Bronchial epithelial cell (primary cell): ENCODE results near the gene SEC14L5. TPM values are rescaled to one million over a fixed set of nuclear protein-coding genes. Genes with fewer than 3 reads are reported as not detected.

ENCODE experiments used
- DNase-seq: peaks from one replicate; pipeline ENCODE4 v3.0.0-alpha.2; 2010; ENCODE audit warnings: low read depth
- FAIRE-seq: peaks from 2 replicates; lab custom pipeline; 2011; peaks lifted over from hg19 to GRCh38; lab: Jason Lieb, UNC
- H3K27me3 ChIP-seq: 2 replicates; pipeline ENCODE4 v1.5.1; 2011; ENCODE audit warnings: low read length; ENCODE audit not compliant: control insufficient read depth, insufficient read depth
- H3K36me3 ChIP-seq: 2 replicates; pipeline ENCODE4 v1.5.1; 2011; ENCODE audit warnings: low read length; ENCODE audit not compliant: control insufficient read depth, insufficient read depth
- H3K4me3 ChIP-seq: 2 replicates; pipeline ENCODE4 v1.5.1; 2011; ENCODE audit warnings: mild to moderate bottlenecking, low read depth, low read length, control low read depth
- CTCF ChIP-seq: IDR thresholded peaks from 2 replicates; pipeline ENCODE4 v1.5.1; 2011; ENCODE audit warnings: mild to moderate bottlenecking, moderate library complexity, low read length, control low read depth, inconsistent platforms; ENCODE audit not compliant: insufficient read depth, severe bottlenecking
- total RNA-seq: library from RNA; depleted of rRNA; stranded (reverse); fragments of >200 nt; gene quantifications from 2 replicates; pipeline ENCODE4 v1.2.1, GENCODE V29; 2014

Gene SEC14L5
- total RNA-seq, 1 donor from 2014 or later: under 0.01 TPM

- Histone ChIP-seq H3K27me3 (peaks cover 8% of the 10 kb centered on the region), H3K4me3 (no peak overlapping the region), H3K36me3 (no peaks in the 10 kb centered on the region)
- DNase-seq (no peak), FAIRE-seq (no peak)
- TF ChIP-seq CTCF: no peak
Measured at GRCh38 chr16:4987580-4988374, 29.6 kb downstream of the SEC14L5 start.

- no peak for FAIRE-seq
- no peak for DNase-seq
- Histone ChIP-seq H3K27me3 (peaks cover 8% of the 10 kb centered on the region), H3K4me3 (no peak overlapping the region), H3K36me3 (no peaks in the 10 kb centered on the region)
- no peak for TF ChIP-seq CTCF
Measured at GRCh38 chr16:4988647-4989046, 30.5 kb downstream of the SEC14L5 start.

- peaks cover 8% of the 10 kb centered on the region for H3K27me3 ChIP-seq
- TF ChIP-seq CTCF: no peak
- no peak overlapping the region for H3K4me3 ChIP-seq
- H3K36me3 ChIP-seq: no peaks in the 10 kb centered on the region
- DNase-seq: no peak
- FAIRE-seq: no peak
Measured at GRCh38 chr16:4989391-4990006, 31.4 kb downstream of the SEC14L5 start.

DNA sequence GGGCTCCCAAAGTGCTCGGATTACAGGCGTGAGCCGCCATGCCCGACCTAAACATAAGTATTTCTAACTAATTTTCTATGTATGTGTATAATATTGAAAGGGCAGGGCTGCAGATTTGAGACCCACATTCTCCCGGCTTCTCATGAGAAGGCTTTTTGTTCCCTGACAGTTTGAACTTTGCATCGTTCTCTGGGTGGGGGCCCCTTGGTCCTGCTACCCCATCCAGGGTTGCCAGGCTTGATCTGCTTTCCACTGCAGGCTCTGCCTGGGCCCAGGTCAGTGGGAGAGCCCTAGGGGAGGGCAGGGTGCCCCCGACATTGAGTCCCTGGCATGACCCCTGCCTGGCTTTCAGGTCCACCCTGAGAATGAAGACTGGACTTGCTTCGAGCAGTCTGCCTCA is 32.3 kb downstream of the SEC14L5 start:
- FAIRE-seq (no peak), DNase-seq (no peak)
- Histone ChIP-seq H3K4me3 (no peak overlapping the region), H3K36me3 (no peaks in the 10 kb centered on the region), H3K27me3 (peaks cover 8% of the 10 kb centered on the region)
- TF ChIP-seq CTCF: no peak

DNA sequence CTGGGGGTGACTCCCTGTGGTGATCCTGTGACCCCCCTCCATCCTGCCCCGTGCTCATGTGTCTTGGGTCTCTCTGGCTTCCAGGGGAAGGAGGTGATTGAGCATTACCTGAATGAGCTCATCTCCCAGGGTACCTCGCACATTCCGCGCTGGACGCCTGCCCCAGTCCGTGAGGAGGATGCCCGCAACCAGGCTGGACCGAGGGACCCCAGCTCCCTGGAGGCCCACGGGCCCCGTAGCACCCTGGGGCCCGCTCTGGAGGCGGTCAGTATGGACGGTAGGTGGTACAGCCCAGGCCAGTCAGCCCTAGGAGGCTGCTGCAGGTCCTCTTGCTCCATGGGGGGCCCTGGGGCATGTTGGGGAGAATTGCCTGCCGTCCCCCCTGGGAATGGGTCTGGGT is 33.6 kb downstream of the SEC14L5 start:
- Histone ChIP-seq H3K4me3 (no peak overlapping the region), H3K27me3 (peaks cover 8% of the 10 kb centered on the region), H3K36me3 (no peaks in the 10 kb centered on the region)
- FAIRE-seq (no peak), DNase-seq (no peak)
- TF ChIP-seq CTCF: no peak
